Metanephros (tissue), 2 donors: ENCODE results near the gene SLC26A6. TPM values are rescaled to one million over a fixed set of nuclear protein-coding genes. Genes with fewer than 3 reads are reported as not detected.

Source experiments
- small RNA-seq: library from RNA; depleted of rRNA; stranded (forward); fragments of <200 nt; gene quantifications from one replicate; pipeline ENCODE3, GENCODE V24; 2014; ENCODE audit warnings: low replicate concordance
- total RNA-seq: library from RNA; depleted of rRNA; stranded (reverse); fragments of >200 nt; gene quantifications from one replicate; pipeline ENCODE4 v1.2.3, GENCODE V29; 2014

Gene SLC26A6, protein sequence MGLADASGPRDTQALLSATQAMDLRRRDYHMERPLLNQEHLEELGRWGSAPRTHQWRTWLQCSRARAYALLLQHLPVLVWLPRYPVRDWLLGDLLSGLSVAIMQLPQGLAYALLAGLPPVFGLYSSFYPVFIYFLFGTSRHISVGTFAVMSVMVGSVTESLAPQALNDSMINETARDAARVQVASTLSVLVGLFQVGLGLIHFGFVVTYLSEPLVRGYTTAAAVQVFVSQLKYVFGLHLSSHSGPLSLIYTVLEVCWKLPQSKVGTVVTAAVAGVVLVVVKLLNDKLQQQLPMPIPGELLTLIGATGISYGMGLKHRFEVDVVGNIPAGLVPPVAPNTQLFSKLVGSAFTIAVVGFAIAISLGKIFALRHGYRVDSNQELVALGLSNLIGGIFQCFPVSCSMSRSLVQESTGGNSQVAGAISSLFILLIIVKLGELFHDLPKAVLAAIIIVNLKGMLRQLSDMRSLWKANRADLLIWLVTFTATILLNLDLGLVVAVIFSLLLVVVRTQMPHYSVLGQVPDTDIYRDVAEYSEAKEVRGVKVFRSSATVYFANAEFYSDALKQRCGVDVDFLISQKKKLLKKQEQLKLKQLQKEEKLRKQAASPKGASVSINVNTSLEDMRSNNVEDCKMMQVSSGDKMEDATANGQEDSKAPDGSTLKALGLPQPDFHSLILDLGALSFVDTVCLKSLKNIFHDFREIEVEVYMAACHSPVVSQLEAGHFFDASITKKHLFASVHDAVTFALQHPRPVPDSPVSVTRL
- 25.6 TPM for total RNA-seq

GRCh38 chr3:48635222-48636021 is at the start of gene SLC26A6:
Gene SLC26A6, minus strand, starts transcription at chr3:48635461. Its CDS starts 68 bp downstream, at chr3:48635393.

DNA sequence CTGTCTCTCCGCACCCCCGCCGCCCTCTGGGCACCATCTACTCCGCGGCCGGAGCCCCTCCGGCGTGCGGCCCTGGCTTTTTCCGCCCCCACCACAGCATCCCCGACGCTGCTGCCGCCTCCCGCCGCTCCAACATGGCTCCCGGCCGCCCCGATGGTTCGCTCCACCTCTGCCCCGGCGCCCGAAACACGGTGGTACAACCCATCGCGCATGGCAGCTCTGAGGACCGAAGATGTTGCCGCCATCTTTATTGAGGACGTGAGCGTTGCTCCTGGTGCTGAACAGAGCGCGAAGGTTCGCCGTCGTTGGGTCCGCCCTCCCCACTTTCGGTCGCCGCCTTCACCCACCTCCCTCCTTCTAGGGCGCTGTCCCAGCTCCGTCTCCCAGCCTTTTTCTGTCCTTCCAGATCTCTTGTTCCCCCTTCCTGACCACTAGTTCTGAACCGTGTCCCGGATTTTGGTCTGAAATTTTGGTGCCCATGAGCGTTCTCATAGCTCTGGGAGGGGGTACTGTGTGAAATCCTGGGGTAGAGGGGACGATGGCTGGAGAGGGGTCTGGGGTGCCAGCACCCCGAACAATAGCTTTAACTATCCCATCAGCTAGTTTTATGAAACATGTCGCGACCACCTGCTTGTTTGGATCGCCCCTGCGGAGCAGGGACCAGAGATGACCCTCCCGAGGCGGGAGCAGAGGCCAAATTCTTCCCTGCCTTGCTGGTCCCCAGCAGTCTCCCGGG is 27.7 kb upstream of the SLC26A6 start, which contains the start of gene CELSR3:
Gene CELSR3, minus strand, starts transcription at position 134 of the 736 bp plus-strand sequence. CDS start 252 bp downstream, outside the sequence.

GRCh38 chr3:48621461-48621869 is 13.8 kb downstream of the SLC26A6 start, which contains the start of gene TMEM89:
Gene TMEM89, minus strand, starts transcription at chr3:48621769. Its CDS starts 13 bp downstream, at chr3:48621756.

DNA sequence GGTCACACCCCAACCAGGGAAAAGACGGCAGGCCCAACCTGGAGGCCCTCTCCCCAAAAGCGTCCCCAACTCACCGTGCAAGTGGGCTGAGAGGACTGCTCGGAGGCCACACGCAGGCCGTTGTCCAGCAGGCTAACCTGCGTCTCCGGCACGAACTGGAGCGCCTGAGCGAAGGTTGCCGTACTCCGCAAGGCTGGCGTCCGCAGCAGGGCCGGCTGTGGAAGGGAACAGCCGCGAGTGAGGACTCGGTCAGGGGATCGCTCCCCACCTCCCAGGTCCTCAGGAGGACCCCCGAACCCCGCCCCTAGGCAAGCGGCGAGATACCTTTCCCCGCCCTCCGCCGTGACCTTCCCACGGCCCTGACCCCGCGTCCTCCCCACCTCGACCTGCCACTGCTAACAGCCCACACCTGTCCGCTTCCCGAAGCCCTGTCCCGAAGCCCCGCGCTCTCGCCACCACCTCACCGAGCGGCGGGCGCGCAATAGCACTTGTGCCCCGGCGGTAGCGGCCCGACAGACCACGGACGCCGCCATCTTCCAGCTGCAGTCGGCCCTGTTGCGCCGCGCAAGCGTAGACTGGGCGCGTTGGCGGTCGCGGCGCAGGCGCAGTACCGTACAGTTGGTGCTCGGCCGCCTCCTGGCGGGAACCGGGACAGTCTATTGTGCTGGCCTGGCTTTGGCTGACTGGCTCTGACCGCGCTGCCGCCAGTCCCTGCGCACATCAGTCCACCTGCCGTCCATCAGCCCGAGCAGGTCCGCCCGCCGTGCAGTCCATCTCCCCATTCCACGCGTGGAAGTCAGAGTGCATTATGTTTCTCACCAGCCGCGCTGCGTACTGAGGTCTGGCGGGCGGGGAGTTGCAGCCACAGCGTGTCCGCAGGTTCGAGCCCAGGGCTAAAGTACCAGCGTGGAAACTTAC is 25.9 kb downstream of the SLC26A6 start, which contains the start of gene UQCRC1:
Gene UQCRC1, minus strand, starts transcription at position 559 of the 918 bp plus-strand sequence. Its CDS starts 26 bp downstream, at position 533.

DNA sequence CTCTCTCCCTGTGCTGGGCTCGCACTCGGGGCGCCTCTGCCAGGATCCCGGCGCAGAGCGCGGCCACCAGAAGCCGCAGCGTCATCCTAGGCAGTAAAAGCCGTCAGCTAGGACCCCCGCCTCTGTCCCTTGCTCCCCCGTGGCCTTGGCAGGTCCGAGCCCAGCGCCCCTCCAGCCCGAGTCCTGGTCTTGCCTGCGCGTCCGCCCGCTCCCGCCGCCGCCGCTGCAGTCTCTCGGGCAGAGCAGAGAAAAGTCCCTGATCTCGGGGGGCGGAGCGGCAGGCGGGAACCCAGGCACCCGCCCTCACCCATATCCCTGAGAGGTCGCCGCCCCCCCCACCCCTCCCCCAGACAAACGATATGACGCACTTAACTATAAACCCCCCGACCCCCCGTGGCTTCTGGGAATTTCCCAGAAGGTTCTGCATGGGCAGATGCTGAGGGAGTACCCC is 40.2 kb downstream of the SLC26A6 start, which contains the start of gene COL7A1:
Gene COL7A1, minus strand, starts transcription at position 255 of the 451 bp plus-strand sequence. Its CDS starts 170 bp downstream, at position 85.

Small RNA genes within 50 kb of the gene (small RNA-seq; reads per million reads assigned to genes)
- not detected for gene AC141002.1

Other genes starting within 250 kb of the SLC26A6 start
- 202 TPM for gene PLXNB1, start 205.4 kb downstream of the SLC26A6 start, total RNA-seq
- gene CCDC51, start 195.3 kb downstream of the SLC26A6 start, total RNA-seq = 18.6 TPM
- gene TMA7, start 195.2 kb downstream of the SLC26A6 start, total RNA-seq = 106 TPM
- gene ATRIP, start 188.7 kb downstream of the SLC26A6 start, total RNA-seq = 5.8 TPM
- 67.4 TPM for gene SHISA5, start 131.3 kb downstream of the SLC26A6 start, total RNA-seq
- gene PFKFB4, start 78.7 kb downstream of the SLC26A6 start, total RNA-seq = 8.2 TPM
- gene UCN2, start 71.7 kb downstream of the SLC26A6 start, total RNA-seq = 0.29 TPM
- 27.4 TPM for gene COL7A1, start 40.1 kb downstream of the SLC26A6 start, total RNA-seq
- gene UQCRC1, start 25.8 kb downstream of the SLC26A6 start, total RNA-seq = 253 TPM
- gene TMEM89, start 13.7 kb downstream of the SLC26A6 start, total RNA-seq = not detected
- gene CELSR3, start 27.4 kb upstream of the SLC26A6 start, total RNA-seq = 0.70 TPM
- gene NCKIPSD, start 50.5 kb upstream of the SLC26A6 start, total RNA-seq = 19.3 TPM
- gene IP6K2, start 81.8 kb upstream of the SLC26A6 start, total RNA-seq = 111 TPM
- 24.2 TPM for gene PRKAR2A, start 212.4 kb upstream of the SLC26A6 start, total RNA-seq